ENCODE measurements around the gene FAM118A.
"Not testable (repeated sequence)": the region's sequence is repeated elsewhere in the genome, so short reads cannot be mapped to it uniquely, and the experiment has no call there.

FAM118A gene

GRCh38 chr22:45284705-45285262 is 24.9 kb upstream of the FAM118A start, which contains the start of gene UPK3A:
Gene UPK3A, plus strand, starts transcription at chr22:45284949. Its CDS starts 65 bp downstream, at chr22:45285014.
- DNase-seq = peak; percentile 24

GRCh38 chr22:45285263-45286058 is 24.3 kb upstream of the FAM118A start:
- no peak for DNase-seq

GRCh38 chr22:45286854-45287551 is 22.7 kb upstream of the FAM118A start:
- DNase-seq = no peak

GRCh38 chr22:45290410-45290936 is 19.3 kb upstream of the FAM118A start:
- peak; percentile 2 for DNase-seq

GRCh38 chr22:45291061-45291930 is 18.4 kb upstream of the FAM118A start:
- no peak for DNase-seq

GRCh38 chr22:45291931-45292290 is 17.8 kb upstream of the FAM118A start:
- no peak for DNase-seq

GRCh38 chr22:45292731-45293442 is 16.8 kb upstream of the FAM118A start:
- no peak for DNase-seq

- no peak for DNase-seq
Observed at GRCh38 chr22:45294030-45294429, 15.7 kb upstream of the FAM118A start.

GRCh38 chr22:45295004-45295403 is 14.7 kb upstream of the FAM118A start:
- not testable (repeated sequence) for DNase-seq

GRCh38 chr22:45295492-45295891 is 14.2 kb upstream of the FAM118A start:
- no peak for DNase-seq

GRCh38 chr22:45296628-45297297 is 13.0 kb upstream of the FAM118A start:
- no peak for DNase-seq

GRCh38 chr22:45298934-45299505 is 10.7 kb upstream of the FAM118A start:
- no peak for DNase-seq

GRCh38 chr22:45302751-45303150 is 7.0 kb upstream of the FAM118A start:
- DNase-seq = no peak

- no peak for DNase-seq
Observed at GRCh38 chr22:45303181-45303580, 6.6 kb upstream of the FAM118A start.

GRCh38 chr22:45304971-45305370 is 4.8 kb upstream of the FAM118A start:
- no peak for DNase-seq

GRCh38 chr22:45305456-45306075 is 4.2 kb upstream of the FAM118A start:
- no peak for DNase-seq

GRCh38 chr22:45306139-45306538 is 3.6 kb upstream of the FAM118A start:
- no peak for DNase-seq

- DNase-seq = no peak
Observed at GRCh38 chr22:45308391-45308956, 1.3 kb upstream of the FAM118A start.

- DNase-seq = no peak
Observed at GRCh38 chr22:45308957-45309421, 745 bp upstream of the FAM118A start.

- no peak for DNase-seq
Observed at GRCh38 chr22:45310331-45310976, 720 bp downstream of the FAM118A start.

Measured in NCI-H748 treated with DMSO at 0.1 percent for 48 hours (cell line).